Stimulated activated CD4-positive, alpha-beta T cell treated with anti-CD3 and anti-CD28 coated beads, TNF-alpha, amount 100 ng/mL, for 24 hours (primary cell): Measurements from ENCODE around the gene HSD17B10.
"Not testable (repeated sequence)": the region's sequence is repeated elsewhere in the genome, so short reads cannot be mapped to it uniquely, and the experiment has no call there.

Experiments used
- DNase-seq, 3 experiments: peaks; one replicate each; pipeline ENCODE4 v3.0.0-alpha.2; 2020; ENCODE audit warnings: low read depth in 3 of 3

Gene HSD17B10

GRCh38 chrX:53433651-53434639, at the start of gene HSD17B10:
TSS of gene HSD17B10 (minus strand) at chrX:53434370. CDS start at chrX:53434345, 25 bp downstream.
- peak; percentile 69 to 89 (median 71) for DNase-seq

GRCh38 chrX:53483416-53483815, 49.2 kb upstream of the HSD17B10 start:
- DNase-seq: no peak

- DNase-seq: peak in 2 of 3 experiments; percentile 19 to 30
These were observed 47.8 kb upstream of the HSD17B10 start for GRCh38 chrX:53481816-53482465.

- peak in 1 of 3 experiments; percentile 7 for DNase-seq
These were observed 46.9 kb upstream of the HSD17B10 start for GRCh38 chrX:53481093-53481492.

DNA sequence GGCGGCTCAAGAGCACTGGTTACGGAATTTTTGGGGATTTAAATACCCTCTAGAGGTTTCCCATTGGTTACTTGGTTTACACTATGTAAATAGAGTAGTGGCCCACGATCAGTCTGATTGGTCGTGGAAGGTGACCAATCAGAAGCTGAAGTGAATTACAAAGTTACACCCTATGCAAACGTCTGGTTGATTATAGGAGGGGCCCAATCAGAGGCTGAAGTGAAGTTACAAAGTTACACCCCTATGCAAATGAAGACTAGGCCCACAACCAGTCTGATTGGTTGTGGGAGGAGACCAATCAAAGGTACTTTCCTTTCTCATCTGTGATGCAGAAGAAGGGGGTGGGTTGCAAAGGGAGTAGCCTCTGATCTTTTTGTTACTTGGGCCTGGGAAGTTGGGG, 45.1 kb upstream of the HSD17B10 start:
- DNase-seq: no peak

GRCh38 chrX:53476371-53476770, 42.2 kb upstream of the HSD17B10 start:
- DNase-seq: no peak

DNA sequence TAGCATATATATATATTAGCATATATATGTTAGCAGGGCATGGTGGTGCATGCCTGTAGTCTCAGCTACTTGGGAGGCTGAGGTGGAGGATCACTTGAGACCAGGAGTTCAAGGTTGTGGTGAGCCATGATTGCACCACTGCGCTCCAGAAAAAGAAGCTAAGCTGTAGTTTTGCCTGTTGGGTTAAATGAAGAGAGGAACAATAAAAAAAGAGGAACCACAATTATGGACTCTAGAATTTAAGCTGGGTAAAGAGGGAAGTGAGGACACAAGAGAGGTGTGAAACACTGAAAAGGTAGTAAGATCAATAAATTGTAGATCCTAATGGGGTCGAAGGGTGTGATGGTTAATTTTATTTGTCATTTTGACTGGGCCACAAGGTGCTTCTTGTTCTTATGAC, 40.5 kb upstream of the HSD17B10 start:
- DNase-seq: no peak

- DNase-seq: no peak
These were observed 37.2 kb upstream of the HSD17B10 start for GRCh38 chrX:53471346-53471745.

GRCh38 chrX:53468659-53469058, 34.5 kb upstream of the HSD17B10 start:
- not testable (repeated sequence) for DNase-seq

GRCh38 chrX:53458082-53458481, 23.9 kb upstream of the HSD17B10 start:
- DNase-seq: no peak

GRCh38 chrX:53456254-53456653, 22.1 kb upstream of the HSD17B10 start:
- no peak for DNase-seq

DNA sequence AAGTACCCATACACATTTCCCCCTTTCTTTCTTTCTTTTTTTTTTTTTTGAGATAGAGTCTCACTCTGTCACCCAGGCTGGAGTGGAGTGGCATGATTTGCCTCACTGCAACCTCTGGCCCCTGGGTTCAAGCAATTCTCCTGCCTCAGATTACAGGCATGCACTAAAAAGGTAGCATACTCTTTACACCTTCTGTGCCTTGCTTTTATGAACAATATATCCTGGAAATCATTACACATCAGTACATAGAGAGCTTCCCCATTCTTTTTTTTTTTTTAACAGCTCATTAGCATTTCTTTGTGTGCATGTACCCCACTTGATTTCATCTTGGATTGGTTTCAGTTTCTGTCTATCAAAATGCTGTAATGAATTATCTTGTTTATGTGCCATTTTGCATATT, 18.6 kb upstream of the HSD17B10 start:
- no peak for DNase-seq

DNA sequence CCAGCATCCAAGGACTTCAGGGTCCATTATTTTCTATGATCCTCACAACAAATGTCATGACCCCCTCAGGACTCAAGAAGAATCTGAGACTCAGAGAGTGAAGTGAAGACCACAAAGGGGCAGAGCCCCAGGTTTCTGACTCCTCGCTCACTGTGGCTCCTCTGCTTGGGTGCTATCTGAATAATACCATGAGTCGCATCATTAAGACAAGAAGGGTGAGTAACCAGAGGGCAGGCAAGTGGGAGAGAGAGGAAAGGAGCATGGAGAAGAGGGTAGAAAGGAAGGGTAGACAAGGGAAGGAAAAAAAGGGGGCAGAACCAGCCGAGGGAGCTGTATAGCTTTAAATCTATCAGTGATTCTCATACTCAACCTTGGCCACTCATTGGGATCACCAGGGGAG, 15.5 kb upstream of the HSD17B10 start:
- no peak for DNase-seq

DNA sequence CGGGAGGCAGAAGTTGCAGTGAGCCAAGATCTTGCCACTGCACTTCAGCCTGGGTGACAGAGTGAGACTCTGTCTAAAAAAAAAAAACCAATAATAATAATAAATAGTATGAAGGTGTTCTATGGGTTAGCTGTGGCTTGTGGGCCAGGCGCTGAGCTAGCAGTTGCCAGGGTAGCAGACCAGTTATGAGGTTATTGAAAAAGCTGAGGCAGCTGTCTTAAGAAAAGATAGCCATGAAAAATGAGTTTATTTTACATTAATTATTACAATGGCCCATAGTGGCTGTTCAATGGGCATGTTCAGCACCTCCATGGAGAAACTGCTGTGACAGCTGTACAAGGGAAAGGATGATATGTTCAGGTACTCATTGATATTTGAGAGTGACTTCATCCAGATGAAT, 13.3 kb upstream of the HSD17B10 start:
- DNase-seq: no peak

GRCh38 chrX:53445977-53446376, 11.8 kb upstream of the HSD17B10 start:
- DNase-seq: peak in 1 of 3 experiments; percentile 35

GRCh38 chrX:53442322-53442631, 8.1 kb upstream of the HSD17B10 start:
- DNase-seq: no peak

- DNase-seq: peak; percentile 44 to 78 (median 54)
These were observed 7.6 kb upstream of the HSD17B10 start for GRCh38 chrX:53441531-53442321.

GRCh38 chrX:53440621-53441517, 6.7 kb upstream of the HSD17B10 start:
- DNase-seq: peak in 1 of 3 experiments; percentile 34

GRCh38 chrX:53440101-53440500, 5.9 kb upstream of the HSD17B10 start:
- DNase-seq: no peak

DNA sequence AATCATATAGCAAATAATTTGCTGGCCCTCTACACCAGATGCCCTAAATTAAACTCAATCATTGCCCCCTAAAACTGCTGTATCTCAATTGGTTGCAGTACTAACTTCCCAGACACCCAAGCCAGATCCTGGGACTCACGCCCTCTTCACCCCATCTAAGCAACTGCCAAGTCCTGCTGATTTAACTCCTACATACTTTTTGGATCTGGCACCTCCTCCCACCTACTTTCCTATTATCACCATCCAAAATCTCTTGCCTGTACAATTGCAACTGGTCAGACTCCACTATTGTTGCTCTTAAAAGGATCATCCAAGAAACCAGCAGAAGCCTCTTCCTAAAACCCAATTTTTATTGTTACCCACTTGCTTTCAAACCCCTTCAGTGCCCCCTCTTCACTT, 4.7 kb upstream of the HSD17B10 start:
- DNase-seq: no peak

DNA sequence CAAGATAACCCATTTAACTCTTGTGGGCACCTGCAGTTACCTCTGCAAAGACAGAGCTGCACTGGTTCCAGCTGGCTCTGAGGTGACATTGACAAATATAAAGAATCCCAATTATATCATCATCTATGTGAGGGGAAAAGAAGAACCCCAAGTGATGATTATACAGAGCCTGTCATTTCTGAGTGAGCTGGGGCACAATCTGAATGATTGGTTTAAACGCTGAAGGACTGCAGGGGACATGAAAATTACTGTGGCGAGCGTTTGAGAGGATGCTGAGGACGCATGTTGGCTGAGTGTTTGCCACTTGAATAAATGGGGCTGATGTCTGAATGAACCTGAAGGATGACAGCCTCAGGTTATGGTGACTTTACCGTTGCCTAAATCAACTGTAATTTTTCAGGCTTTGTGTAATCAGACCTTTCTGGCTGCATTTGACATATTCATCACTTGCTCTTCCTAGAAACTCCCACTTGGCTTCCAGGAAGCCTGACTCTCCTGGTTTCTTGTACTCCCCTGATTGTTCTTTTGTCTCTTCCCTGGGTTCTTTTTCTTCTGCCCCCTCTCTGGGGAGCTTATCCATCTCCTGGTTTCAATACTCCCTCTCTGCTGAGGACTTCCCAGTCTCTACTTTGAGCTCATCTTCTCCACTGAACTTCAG, 4.1 kb upstream of the HSD17B10 start:
- no peak for DNase-seq
